Kidney (tissue), 14 donors: Measurements from ENCODE around the gene AHCYL2. TPM values are rescaled to one million over a fixed set of nuclear protein-coding genes. Genes with fewer than 3 reads are reported as not detected.

Source experiments
- DNase-seq, 5 donors: peaks; one replicate each; pipeline ENCODE4 v3.0.0-alpha.2; 2013 to 2020
- FAIRE-seq: peaks from 2 replicates; lab custom pipeline; 2012; peaks lifted over from hg19 to GRCh38; lab: Jason Lieb, UNC
- H3K27ac ChIP-seq, 2 donors: one replicate each; pipeline ENCODE4 v1.7.0; 2013; ENCODE audit warnings: low read depth in 2 of 2, low read length in 2 of 2, inconsistent platforms in 1 of 2
- H3K27me3 ChIP-seq: one replicate; pipeline ENCODE4 v1.7.1; 2013; ENCODE audit warnings: low read length, inconsistent platforms; ENCODE audit not compliant: control insufficient read depth, insufficient read depth
- H3K36me3 ChIP-seq, 3 donors: one replicate each; pipeline versions ENCODE4 v1.7.0 to v1.7.1; 2013; ENCODE audit warnings: low read length in 3 of 3, control low read depth in 1 of 3, inconsistent platforms in 1 of 3; ENCODE audit not compliant: insufficient read depth in 3 of 3, control insufficient read depth in 2 of 3
- H3K4me1 ChIP-seq, 3 donors: one replicate each; pipeline versions ENCODE4 v1.7.0 to v1.7.1; 2013; ENCODE audit warnings: low read length in 3 of 3, inconsistent platforms in 1 of 3, low read depth in 1 of 3; ENCODE audit not compliant: control insufficient read depth in 2 of 3, insufficient read depth in 2 of 3
- H3K4me3 ChIP-seq, 3 donors: one replicate each; pipeline versions ENCODE4 v1.7.0 to v1.8.1; 2013; ENCODE audit warnings: low read length in 3 of 3, control low read depth in 1 of 3, inconsistent platforms in 1 of 3
- H3K9ac ChIP-seq, 3 donors: one replicate each; pipeline versions ENCODE4 v1.7.0 to v1.7.1; 2013; ENCODE audit warnings: low read length in 3 of 3, control low read depth in 1 of 3, inconsistent platforms in 1 of 3
- H3K9me3 ChIP-seq, 3 donors: one replicate each; pipeline versions ENCODE4 v1.7.0 to v1.7.1; 2013; ENCODE audit warnings: low read length in 3 of 3, control low read depth in 1 of 3, inconsistent platforms in 1 of 3; ENCODE audit not compliant: control insufficient read depth in 2 of 3, insufficient read depth in 1 of 3
- intact Hi-C: fragments of 100-400 bp; cut with DNase I; formaldehyde crosslinking; loops from one replicate; pipeline ENCODE4 v1.11.1; 2022
- polyA plus RNA-seq: library from polyadenylated mRNA; stranded (reverse); fragments of 350-450 nt; fragmentation: Illumina TruSeq; extraction: RNeasy Lipid Tissue Mini Kit (QIAGEN cat#74804); gene quantifications from one replicate; pipeline ENCODE4 v1.2.3, GENCODE V29; 2014; ENCODE audit warnings: low read depth, low replicate concordance; ENCODE audit not compliant: insufficient read depth
- total RNA-seq: library from RNA; stranded (reverse); fragmentation: NEBNext Ultra II Directional; extraction: Animal tissue kit (Norgen Biotek cat#: 25700); gene quantifications from one replicate; pipeline ENCODE4 v1.2.1, GENCODE V29; 2021
- TF ChIP-seq, protein P1 (sequence below): IDR thresholded peaks from 3 replicates; pipeline ENCODE4 v1.5.1; 2012; ENCODE audit warnings: mild to moderate bottlenecking, moderate library complexity, borderline replicate concordance; ENCODE audit not compliant: insufficient read depth; ENCODE audit errors: extremely low read depth
- donor health status: control.
- donor health status: control.
- donor health status: control.
- donor health status: control.
- donor health status: control.
- donor health status: DM: yes; HTN: yes; CAD: no.
- donor health status: Normal renal cell carcinoma (clear cell type).

The AHCYL2 gene
- total and polyA plus RNA-seq, 2 donors from 2014 or later = 19.5 to 25.2 TPM

DNA sequence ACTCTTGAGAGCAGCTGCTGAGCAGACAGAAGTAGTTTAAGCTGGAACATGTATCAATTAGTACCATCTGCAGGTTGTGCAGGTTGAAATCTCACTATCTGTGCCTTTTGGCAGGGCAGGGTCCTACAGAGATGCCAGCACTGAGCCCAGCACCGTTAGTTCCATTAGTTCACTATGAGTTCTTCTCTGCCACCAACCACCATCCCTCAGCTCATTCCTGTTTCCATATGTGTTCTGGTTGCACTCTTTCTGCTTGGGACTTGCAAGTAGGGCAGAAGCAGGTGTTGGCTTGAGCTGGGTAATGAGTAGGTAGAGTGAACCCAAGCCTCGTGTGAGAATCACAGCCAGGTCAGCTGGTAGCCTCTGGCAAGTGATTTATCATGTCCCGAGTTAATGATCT is 33.6 kb upstream of the AHCYL2 start:
- no peaks in the 10 kb centered on the region for H3K9me3 ChIP-seq
- no peak overlapping the region for H3K4me3 ChIP-seq
- H3K27me3 ChIP-seq = no peaks in the 10 kb centered on the region
- H3K9ac ChIP-seq = no peak overlapping the region
- peaks cover 0 to 9% (median 6%) of the 10 kb centered on the region in 3 donors for H3K4me1 ChIP-seq
- no peak overlapping the region for H3K27ac ChIP-seq
- FAIRE-seq = no peak
- TF ChIP-seq, protein P1, sequence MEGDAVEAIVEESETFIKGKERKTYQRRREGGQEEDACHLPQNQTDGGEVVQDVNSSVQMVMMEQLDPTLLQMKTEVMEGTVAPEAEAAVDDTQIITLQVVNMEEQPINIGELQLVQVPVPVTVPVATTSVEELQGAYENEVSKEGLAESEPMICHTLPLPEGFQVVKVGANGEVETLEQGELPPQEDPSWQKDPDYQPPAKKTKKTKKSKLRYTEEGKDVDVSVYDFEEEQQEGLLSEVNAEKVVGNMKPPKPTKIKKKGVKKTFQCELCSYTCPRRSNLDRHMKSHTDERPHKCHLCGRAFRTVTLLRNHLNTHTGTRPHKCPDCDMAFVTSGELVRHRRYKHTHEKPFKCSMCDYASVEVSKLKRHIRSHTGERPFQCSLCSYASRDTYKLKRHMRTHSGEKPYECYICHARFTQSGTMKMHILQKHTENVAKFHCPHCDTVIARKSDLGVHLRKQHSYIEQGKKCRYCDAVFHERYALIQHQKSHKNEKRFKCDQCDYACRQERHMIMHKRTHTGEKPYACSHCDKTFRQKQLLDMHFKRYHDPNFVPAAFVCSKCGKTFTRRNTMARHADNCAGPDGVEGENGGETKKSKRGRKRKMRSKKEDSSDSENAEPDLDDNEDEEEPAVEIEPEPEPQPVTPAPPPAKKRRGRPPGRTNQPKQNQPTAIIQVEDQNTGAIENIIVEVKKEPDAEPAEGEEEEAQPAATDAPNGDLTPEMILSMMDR = no peak
- DNase-seq = no peak
- intact Hi-C loops = no loop called here
- H3K36me3 ChIP-seq = no peaks in the 10 kb centered on the region

DNA sequence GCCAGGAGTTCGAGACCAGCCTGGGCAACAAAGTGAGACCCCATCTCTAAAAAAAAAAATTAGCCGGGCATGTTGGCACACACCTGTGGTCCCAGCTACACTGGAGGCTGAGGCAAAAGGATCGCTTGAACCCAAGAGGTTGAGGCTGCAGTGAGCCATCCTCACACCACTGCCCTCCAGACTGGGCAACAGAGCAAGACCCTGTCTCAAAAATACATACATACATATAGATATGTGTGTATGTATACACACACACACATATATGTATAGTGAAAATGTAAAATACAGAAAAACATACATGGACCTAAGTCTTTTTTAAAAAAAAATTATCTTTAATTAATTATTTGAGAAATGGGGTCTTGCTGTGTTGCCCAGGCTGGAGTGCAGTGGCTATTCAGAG is 30.9 kb upstream of the AHCYL2 start:
- intact Hi-C loops = no loop called here
- no peak overlapping the region for H3K9ac ChIP-seq

DNA sequence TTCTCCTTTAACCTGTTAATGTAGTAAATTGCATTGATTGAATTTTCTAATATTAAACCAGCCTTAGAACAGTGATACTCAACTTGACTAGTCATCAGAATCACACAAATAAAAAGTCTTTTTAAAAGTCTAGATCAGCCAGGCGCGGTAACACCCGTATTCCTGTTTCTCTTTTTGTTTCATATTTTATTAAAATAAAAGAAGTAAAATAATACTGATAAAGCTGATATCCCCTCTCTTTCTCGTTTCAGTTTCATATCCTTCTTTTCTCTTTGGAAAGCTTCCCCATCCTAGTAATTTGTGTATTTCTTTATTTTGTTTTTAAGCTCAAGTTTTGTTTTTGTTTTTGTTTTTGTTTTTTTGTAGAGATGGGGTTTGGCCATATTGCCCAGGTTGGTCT is 27.1 kb upstream of the AHCYL2 start:
- no peak for FAIRE-seq
- no peak for DNase-seq
- no peak overlapping the region for H3K4me3 ChIP-seq
- intact Hi-C loops = no loop called here
- H3K27me3 ChIP-seq = no peaks in the 10 kb centered on the region
- no peaks in the 10 kb centered on the region for H3K9me3 ChIP-seq
- TF ChIP-seq, protein P1 = no peak
- no peaks in the 10 kb centered on the region for H3K36me3 ChIP-seq
- no peak overlapping the region for H3K9ac ChIP-seq
- no peak overlapping the region for H3K27ac ChIP-seq
- no peaks in the 10 kb centered on the region for H3K4me1 ChIP-seq

More for the DNA sequence above, 30.9 kb upstream of the AHCYL2 start:
- Histone ChIP-seq H3K27ac (no peak overlapping the region), H3K36me3 (no peaks in the 10 kb centered on the region), H3K9me3 (no peaks in the 10 kb centered on the region), H3K4me1 (peaks cover 0 to 9% (median 3%) of the 10 kb centered on the region in 3 donors), H3K4me3 (no peak overlapping the region), H3K27me3 (no peaks in the 10 kb centered on the region)
- no peak for FAIRE-seq
- no peak for DNase-seq
- TF ChIP-seq, protein P1 = no peak

DNA sequence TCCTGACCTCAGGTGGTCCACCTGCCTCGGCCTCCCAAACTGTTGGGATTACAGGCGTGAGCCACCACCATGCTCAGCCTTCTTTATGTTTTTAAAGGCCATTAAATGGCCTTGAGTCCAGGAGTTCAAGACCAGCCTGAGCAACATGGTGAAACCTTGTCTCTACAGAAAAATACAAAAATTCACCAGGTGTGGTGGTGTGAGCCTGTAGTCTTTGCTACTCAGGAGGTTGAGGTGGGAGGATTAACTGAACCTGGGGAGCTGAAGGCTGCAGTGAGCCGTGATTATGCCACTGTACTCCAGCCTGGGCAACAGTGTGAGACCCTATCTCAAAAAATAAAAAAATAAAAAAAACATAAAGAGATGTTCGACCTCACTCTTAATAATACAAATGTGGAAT is 25.4 kb upstream of the AHCYL2 start:
- FAIRE-seq = no peak
- intact Hi-C loops = no loop called here
- H3K36me3 ChIP-seq = no peaks in the 10 kb centered on the region

More for the DNA sequence above, 25.4 kb upstream of the AHCYL2 start:
- Histone ChIP-seq H3K9me3 (no peaks in the 10 kb centered on the region), H3K27ac (no peak overlapping the region), H3K4me1 (no peaks in the 10 kb centered on the region), H3K9ac (no peak overlapping the region), H3K27me3 (no peaks in the 10 kb centered on the region), H3K4me3 (no peak overlapping the region)
- TF ChIP-seq, protein P1 = no peak
- no peak for DNase-seq
